WTC11 (cell line): Measurements from ENCODE around the gene CDH13. TPM values are rescaled to one million over a fixed set of nuclear protein-coding genes. Genes with fewer than 3 reads are reported as not detected.

Experiments used
- ARID4B ChIP-seq: sonication (generic); formaldehyde crosslinking; IDR thresholded peaks from 2 replicates; pipeline ENCODE4 v1.8.0; 2023; ENCODE audit warnings: missing genetic modification reagents, mild to moderate bottlenecking, borderline replicate concordance
- ATF3 ChIP-seq: sonication (generic); formaldehyde crosslinking; conservative IDR thresholded peaks from 2 replicates; pipeline ENCODE4 v1.8.1; 2022; ENCODE audit warnings: mild to moderate bottlenecking, missing genetic modification reagents
- ATF6 ChIP-seq: sonication (generic); formaldehyde crosslinking; IDR thresholded peaks from 2 replicates; pipeline ENCODE4 v1.8.1; 2023; ENCODE audit warnings: mild to moderate bottlenecking, missing genetic modification reagents
- CREB1 ChIP-seq: sonication (generic); formaldehyde crosslinking; IDR thresholded peaks from 2 replicates; pipeline ENCODE4 v1.8.0; 2023; ENCODE audit warnings: mild to moderate bottlenecking, missing genetic modification reagents
- FOXP4 ChIP-seq: sonication (generic); formaldehyde crosslinking; IDR thresholded peaks from 2 replicates; pipeline ENCODE4 v1.8.0; 2022; ENCODE audit warnings: mild to moderate bottlenecking, missing genetic modification reagents
- GRHL2 ChIP-seq: fragments of 250-450 bp; sonication (Bioruptor Pico); IDR thresholded peaks from 2 replicates; pipeline ENCODE4 v1.8.0; 2022; ENCODE audit warnings: mild to moderate bottlenecking, moderate library complexity; ENCODE audit not compliant: insufficient replicate concordance, severe bottlenecking
- HMGXB4 ChIP-seq: sonication (generic); formaldehyde crosslinking; IDR thresholded peaks from 2 replicates; pipeline ENCODE4 v1.8.1; 2023; ENCODE audit warnings: mild to moderate bottlenecking, moderate library complexity, missing genetic modification reagents
- IRF1 ChIP-seq: sonication (generic); formaldehyde crosslinking; IDR thresholded peaks from 2 replicates; pipeline ENCODE4 v1.8.0; 2023; ENCODE audit warnings: missing genetic modification reagents
- JAZF1 ChIP-seq: fragments of 250-450 bp; sonication (Bioruptor Pico); IDR thresholded peaks from 2 replicates; pipeline ENCODE4 v1.9.0; 2021; ENCODE audit warnings: moderate library complexity, mild to moderate bottlenecking, inconsistent platforms
- NR2C2 ChIP-seq: sonication (generic); formaldehyde crosslinking; IDR thresholded peaks from 2 replicates; pipeline ENCODE4 v1.8.0; 2022; ENCODE audit warnings: mild to moderate bottlenecking, missing genetic modification reagents
- SMAD3 ChIP-seq: sonication (generic); formaldehyde crosslinking; IDR thresholded peaks from 2 replicates; pipeline ENCODE4 v1.8.0; 2022; ENCODE audit warnings: missing genetic modification reagents, mild to moderate bottlenecking, borderline replicate concordance
- TEAD4 ChIP-seq: sonication (generic); formaldehyde crosslinking; IDR thresholded peaks from 2 replicates; pipeline ENCODE4 v1.8.0; 2022; ENCODE audit warnings: mild to moderate bottlenecking, missing genetic modification reagents
- ZNF121 ChIP-seq: sonication (generic); formaldehyde crosslinking; IDR thresholded peaks from 2 replicates; pipeline ENCODE4 v1.8.0; 2023; ENCODE audit warnings: missing genetic modification reagents
- ZNF138 ChIP-seq: sonication (generic); formaldehyde crosslinking; conservative IDR thresholded peaks from 2 replicates; pipeline ENCODE4 v1.8.1; 2022; ENCODE audit warnings: mild to moderate bottlenecking, moderate library complexity, missing genetic modification reagents
- ZNF232 ChIP-seq: sonication (generic); formaldehyde crosslinking; IDR thresholded peaks from 2 replicates; pipeline ENCODE4 v1.8.0; 2022; ENCODE audit warnings: mild to moderate bottlenecking, missing genetic modification reagents
- ZNF281 ChIP-seq: sonication (generic); formaldehyde crosslinking; IDR thresholded peaks from 2 replicates; pipeline ENCODE4 v1.8.0; 2023; ENCODE audit warnings: mild to moderate bottlenecking, missing genetic modification reagents
- ZNF416 ChIP-seq: fragments of 250-450 bp; sonication (Bioruptor Pico); IDR thresholded peaks from 2 replicates; pipeline ENCODE4 v1.9.0; 2021; ENCODE audit warnings: mild to moderate bottlenecking, inconsistent platforms
- ZNF425 ChIP-seq: fragments of 250-450 bp; sonication (Bioruptor Pico); conservative IDR thresholded peaks from 2 replicates; pipeline ENCODE4 v1.9.0; 2021; ENCODE audit warnings: mild to moderate bottlenecking
- ZNF512 ChIP-seq: sonication (generic); formaldehyde crosslinking; IDR thresholded peaks from 2 replicates; pipeline ENCODE4 v1.8.1; 2022; ENCODE audit warnings: missing genetic modification reagents, borderline replicate concordance
- ZNF671 ChIP-seq: fragments of 250-450 bp; sonication (Bioruptor Pico); IDR thresholded peaks from 2 replicates; pipeline ENCODE4 v1.8.0; 2021; ENCODE audit warnings: mild to moderate bottlenecking
- total RNA-seq: library from RNA; stranded (reverse); gene quantifications from 3 replicates; pipeline ENCODE4 v1.2.3, GENCODE V29; 2021

The CDH13 gene
- total RNA-seq, 1 experiment from 2014 or later: 0.81 TPM

GRCh38 chr16:83830091-83830768 lies 1203.5 kb downstream of the CDH13 start (continued):
- no peak for TF ChIP-seq ATF6 (CRISPR knock-in tag)
- TF ChIP-seq ZNF425 (CRISPR knock-in tag): no peak
- TF ChIP-seq FOXP4 (CRISPR knock-in tag): no peak
- TF ChIP-seq ZNF121: no peak
- no peak for TF ChIP-seq SMAD3 (CRISPR knock-in tag)
- no peak for TF ChIP-seq ZNF671 (CRISPR knock-in tag)
- TF ChIP-seq GRHL2: no peak
- no peak for TF ChIP-seq ZNF281 (CRISPR knock-in tag)
- TF ChIP-seq HMGXB4: no peak
- TF ChIP-seq ZNF232: no peak
- no peak for TF ChIP-seq TEAD4 (CRISPR knock-in tag)
- no peak for TF ChIP-seq IRF1
- no peak for TF ChIP-seq ATF3
- no peak for TF ChIP-seq CREB1 (CRISPR knock-in tag)
- TF ChIP-seq ARID4B (CRISPR knock-in tag): 0 out of 2 replicates have a peak, but pooled peaks have one; percentile 20
- TF ChIP-seq NR2C2: no peak
- no peak for TF ChIP-seq ZNF416 (CRISPR knock-in tag)
- no peak for TF ChIP-seq ZNF138 (CRISPR knock-in tag)
- no peak for TF ChIP-seq JAZF1 (CRISPR knock-in tag)
- no peak for TF ChIP-seq ZNF512 (CRISPR knock-in tag)
